RKO (cell line): ENCODE measurements around the gene FOXL1.

ENCODE experiments used
- DNase-seq: peaks from one replicate; pipeline ENCODE4 v3.0.0-alpha.2; 2016; ENCODE audit warnings: low spot score

FOXL1 gene

GRCh38 chr16:86568677-86569623 is 9.4 kb upstream of the FOXL1 start:
- DNase-seq = no peak

- DNase-seq = no peak
Observed at GRCh38 chr16:86569701-86570447, 8.5 kb upstream of the FOXL1 start.

DNA sequence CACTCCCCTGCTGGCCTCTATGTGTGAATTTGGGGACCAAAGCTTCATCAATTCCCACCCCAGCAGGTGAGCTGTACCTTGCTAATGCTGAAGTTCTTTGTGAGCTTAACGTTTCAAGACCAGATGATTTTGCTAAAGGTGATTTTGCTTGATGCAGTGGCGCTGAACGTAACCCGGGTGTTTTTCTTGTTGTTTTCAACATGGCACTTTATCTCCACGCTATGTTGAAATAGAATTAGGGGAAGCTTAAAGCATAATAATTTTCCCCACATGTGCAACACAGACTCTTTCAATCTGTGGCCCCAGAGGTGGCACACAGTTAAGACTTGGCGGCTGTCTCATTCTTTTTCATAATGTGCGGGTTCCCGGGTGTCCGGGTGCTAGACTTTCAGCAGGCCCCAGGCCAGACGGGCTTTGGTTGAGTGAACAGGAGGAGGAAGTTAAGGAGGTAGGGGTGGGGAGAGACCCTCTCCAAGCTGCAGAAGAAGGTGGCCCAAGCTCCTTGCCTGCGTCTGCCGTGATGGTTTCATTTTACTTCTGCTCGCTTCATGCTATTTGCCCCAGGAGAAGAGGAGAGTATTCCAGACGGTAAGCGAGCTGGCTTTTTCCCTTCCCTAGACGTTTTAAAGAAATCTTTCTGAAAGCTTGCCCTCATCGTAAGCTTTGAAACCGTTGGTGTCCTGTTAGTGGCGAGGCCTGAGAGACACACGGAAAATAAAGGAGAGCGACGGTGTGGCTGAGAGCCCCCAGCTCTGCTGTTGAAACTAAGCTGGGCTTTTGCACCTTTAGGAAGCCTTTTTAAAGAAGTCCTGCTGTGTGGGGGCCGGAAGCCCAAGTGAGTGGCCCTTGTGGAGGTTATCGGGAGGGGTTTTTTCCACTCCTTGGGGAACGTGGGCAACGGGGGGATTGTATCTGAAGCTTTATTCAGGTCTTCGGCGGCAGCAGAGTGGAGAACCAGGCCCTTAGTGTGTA is 7.5 kb upstream of the FOXL1 start:
- no peak for DNase-seq

DNA sequence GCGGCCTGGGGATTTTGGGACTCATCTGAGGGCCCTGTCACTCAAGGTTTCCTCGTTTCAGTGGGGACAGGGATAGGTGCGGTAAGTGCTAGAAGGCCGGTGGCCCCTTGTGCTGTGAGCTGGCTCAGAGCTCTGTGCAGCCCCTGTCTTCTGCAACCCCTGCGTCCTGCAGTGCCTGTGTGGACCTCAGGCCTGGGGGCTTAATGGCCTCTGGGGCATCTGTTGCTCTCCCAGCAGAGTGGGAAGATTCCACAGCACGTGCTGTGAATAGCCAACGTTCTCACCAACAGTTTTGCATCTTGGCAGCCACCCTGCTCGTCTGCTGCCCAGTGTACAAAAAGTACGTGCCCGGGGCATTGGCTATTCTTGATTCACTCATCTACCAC is 6.8 kb upstream of the FOXL1 start:
- DNase-seq = no peak

- no peak for DNase-seq
Observed at GRCh38 chr16:86572041-86572521, 6.3 kb upstream of the FOXL1 start.

- DNase-seq = no peak
Observed at GRCh38 chr16:86572606-86573005, 5.7 kb upstream of the FOXL1 start.

GRCh38 chr16:86573215-86573614 is 5.1 kb upstream of the FOXL1 start:
- DNase-seq = no peak

DNA sequence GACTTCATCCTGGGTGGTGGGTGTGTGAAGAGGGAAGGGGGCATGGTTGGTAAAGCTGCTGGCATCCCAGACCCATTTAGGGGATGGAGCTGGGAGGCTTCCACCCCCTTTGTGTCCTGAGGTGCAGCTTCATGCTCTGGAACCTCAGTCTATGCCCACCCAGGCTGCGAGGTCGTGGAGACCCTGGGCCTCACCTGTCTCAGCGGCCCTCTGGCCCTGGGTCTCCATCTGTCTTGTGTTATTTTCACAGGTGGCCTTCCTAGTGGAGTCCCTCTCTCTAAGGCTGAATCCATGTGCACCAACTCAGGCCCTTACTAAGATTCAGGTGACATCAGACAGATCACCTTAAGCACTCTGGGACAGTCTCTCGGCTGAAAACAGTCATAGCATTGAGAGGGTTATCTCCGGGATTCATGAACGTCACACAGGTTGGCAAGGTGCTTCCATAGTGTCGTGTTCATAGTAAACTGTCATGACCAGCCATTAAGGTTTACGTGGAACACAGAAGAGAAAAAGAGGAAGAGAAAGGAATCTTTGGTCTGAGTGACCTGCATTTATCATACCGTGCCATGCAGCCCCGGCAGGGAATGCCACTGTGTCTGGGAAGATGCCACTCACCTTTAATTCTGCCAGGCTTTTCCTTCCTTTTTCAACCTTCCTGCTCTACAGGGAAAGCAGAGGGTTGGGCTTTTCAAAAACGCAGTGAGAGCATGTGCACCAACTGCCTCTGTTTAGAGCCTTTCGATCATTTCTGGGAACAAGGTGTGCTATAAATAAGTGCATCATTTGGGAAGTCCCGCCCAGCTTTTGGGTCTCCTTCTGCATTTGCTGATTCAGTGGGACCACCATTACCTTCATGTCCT is 4.5 kb upstream of the FOXL1 start:
- no peak for DNase-seq

DNA sequence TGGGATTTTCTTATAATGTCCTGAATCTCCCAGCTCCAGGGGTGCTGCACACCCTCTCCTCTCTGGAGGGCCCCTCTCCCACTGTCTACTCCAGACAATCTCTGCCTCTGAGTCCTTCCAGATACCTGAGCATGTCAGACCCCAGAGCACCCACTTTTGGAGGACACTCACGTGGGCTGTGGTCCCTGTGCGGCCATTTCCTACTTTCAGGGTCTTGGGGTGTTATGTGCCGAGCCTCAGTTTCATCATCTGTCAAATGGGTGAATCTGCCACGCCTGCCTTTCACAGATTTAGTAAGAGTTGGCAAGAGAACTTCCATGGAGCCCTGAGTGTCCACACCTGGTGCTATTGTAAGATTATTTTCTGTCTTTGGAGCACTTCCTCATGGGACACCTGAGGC is 3.7 kb upstream of the FOXL1 start:
- no peak for DNase-seq

- DNase-seq = no peak
Observed at GRCh38 chr16:86575095-86575685, 3.2 kb upstream of the FOXL1 start.

DNA sequence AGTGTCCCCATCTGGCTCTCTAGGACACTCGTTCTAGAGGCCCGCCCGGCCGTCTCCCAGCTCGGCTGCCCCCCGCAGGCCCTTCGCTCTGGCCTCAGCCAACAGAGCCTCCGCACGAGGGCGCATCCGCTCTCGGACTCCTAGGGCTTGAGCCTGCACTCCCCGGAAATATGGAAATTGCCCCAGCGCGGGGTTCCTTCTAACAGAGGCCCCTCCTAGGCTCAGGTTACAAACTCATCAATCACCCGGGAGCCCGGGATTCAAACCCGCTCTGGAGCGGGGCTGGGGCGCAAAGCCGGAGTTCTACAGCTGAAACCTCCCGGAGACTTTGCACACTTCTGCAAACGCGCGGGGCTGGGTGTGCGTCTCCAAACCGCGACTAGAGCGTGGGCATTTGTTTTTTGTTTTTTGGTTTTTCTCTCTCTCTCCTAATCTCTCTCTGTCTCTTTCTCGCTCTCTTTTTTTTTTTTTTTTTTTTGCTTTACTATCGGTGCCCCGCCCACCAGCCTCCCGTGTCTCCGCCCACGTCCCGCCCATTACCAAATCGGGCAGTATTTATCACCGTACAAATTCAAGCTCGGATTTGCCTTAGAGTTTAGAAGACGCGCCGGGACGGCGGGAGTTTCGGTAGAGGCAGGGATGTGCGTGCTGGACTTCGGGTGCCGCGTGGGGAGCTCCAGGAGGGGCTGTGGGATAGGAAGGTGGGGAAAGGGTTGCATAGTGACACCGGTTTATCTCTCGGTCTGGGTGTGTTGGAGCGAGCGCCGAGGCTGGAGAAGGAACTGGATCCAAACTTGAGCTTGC is 2.4 kb upstream of the FOXL1 start:
- DNase-seq = peak; percentile 94

DNA sequence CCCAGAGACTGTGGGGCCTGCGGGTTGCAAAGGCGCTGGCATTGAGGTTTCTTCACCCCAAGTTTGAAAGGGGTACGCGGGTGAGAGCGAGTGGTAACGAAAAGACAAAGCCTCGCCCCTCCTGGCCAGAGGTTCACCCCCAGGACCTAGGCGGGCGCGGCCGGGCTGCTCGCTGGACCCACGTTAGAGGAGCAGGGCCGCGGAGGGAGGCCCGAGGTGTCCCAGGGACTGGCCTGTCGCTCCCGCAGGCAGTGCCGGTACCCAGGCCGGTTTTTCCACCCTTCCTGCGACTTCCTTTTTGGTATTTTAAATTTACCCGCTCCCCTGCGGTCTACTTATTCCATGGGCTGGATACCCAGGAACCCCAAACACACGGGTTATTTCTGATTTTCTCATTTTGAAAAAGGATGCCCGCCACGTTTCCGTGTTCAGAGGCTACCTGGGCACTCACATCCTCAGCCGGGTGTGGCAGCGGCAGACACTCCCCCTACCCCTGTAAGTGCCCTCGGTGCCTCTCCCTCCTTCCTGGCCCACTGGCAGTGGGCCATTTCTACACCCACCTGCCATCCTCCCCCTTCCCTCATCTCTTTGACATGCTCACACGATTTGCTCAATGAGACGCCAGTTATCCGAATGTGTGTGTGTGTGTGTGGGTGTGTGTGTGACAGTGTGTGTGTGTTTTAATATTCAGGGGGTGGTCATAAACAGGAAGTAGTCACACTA is 1.6 kb upstream of the FOXL1 start:
- DNase-seq = no peak

GRCh38 chr16:86577314-86577971 is 906 bp upstream of the FOXL1 start:
- no peak for DNase-seq

- DNase-seq = no peak
Observed at GRCh38 chr16:86578611-86579267, 390 bp downstream of the FOXL1 start.

DNA sequence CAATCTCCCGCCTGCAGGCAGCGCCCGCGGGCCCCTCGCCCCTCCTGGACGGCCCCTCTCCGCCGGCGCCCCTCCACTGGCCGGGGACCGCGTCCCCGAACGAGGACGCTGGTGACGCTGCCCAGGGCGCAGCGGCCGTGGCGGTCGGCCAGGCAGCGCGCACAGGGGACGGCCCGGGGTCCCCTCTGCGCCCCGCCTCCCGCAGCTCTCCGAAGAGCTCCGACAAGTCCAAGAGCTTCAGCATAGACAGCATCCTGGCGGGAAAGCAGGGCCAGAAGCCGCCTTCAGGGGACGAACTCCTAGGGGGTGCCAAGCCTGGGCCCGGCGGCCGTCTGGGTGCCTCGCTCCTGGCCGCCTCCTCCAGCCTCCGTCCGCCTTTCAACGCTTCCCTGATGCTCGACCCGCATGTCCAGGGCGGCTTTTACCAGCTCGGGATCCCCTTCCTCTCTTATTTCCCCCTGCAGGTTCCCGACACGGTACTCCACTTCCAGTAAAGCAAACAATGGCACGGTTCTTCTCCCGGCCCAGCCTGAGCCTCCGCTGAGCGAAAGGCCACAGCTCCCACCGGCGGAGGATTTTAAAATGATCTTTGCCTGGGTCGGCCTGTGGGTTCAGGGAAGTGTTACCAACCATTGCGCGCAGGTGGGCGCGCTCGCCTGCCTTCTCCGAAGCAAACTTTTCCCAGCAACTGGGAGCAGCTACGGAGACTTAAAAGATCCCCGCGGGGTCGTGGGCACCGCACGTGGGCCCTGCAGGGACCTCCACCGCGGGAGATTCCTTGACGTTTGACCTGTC is 1.1 kb downstream of the FOXL1 start:
- no peak for DNase-seq

GRCh38 chr16:86580063-86580790 is 1.9 kb downstream of the FOXL1 start:
- no peak for DNase-seq
